Measurements from ENCODE around the gene NLRP7. TPM values are rescaled to one million over a fixed set of nuclear protein-coding genes. Genes with fewer than 3 reads are reported as not detected.

Gene NLRP7
- total RNA-seq, 1 experiment from 2014 or later: 1.1 TPM

DNA sequence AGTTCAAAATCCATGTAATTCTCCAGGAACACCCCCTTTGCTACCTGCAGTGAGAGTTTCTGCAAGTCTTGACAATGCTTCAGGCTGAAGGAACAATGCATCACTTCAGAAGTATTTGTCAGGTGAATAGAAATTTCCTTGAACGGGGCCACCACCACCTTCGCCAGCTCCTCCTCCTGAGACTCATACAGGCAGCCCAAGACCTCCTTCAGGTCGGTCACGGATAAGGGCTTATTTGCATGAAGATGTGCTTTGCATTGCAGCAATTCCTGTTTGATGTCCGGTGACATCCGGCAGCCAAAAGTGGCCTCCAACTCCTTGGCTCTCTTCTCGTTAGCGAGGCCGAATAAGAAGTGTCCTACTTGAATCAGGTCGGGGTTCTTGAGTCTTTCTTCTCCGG lies 8.4 kb downstream of the NLRP7 start:
- Histone ChIP-seq H2BK20ac (ENCODE audit: low read depth, low read length, poor library complexity, severe bottlenecking) (no peak overlapping the region), H4K8ac (replicated peaks; ENCODE audit: insufficient read length, low read depth, low read length) (no peak overlapping the region), H2AFZ (ENCODE audit: low read length) (no peak overlapping the region), H3K27ac (ENCODE audit: insufficient read length, low read depth, low read length) (no peak overlapping the region), H3K4me2 (ENCODE audit: insufficient read depth, insufficient read length, low read length) (no peak overlapping the region), H3K4ac (ENCODE audit: low read depth, low read length) (no peak overlapping the region), H4K91ac (ENCODE audit: insufficient read length, low read depth, low read length) (no peak overlapping the region), H3K27me3 (ENCODE audit: insufficient read depth, low read length) (no peaks in the 10 kb centered on the region), H2BK5ac (ENCODE audit: insufficient read length, low read length) (no peak overlapping the region), H2BK120ac (ENCODE audit: low read depth, low read length, poor library complexity, severe bottlenecking) (no peak overlapping the region), H2AK5ac (ENCODE audit: insufficient read length, low read length) (no peak overlapping the region), H3K23me2 (ENCODE audit: insufficient read length, low read depth, low read length, poor library complexity, severe bottlenecking) (no peaks in the 10 kb centered on the region), H3K18ac (ENCODE audit: insufficient read length, low read depth, low read length) (no peak overlapping the region), H4K5ac (ENCODE audit: insufficient read length, low read depth, low read length) (no peak overlapping the region), H3K23ac (ENCODE audit: insufficient read length, low read depth, low read length) (no peak overlapping the region), H3K14ac (ENCODE audit: insufficient read depth, low read length) (no peak overlapping the region), H3T11ph (ENCODE audit: low read length) (no peak overlapping the region), H3K9ac (ENCODE audit: extremely low read depth, insufficient read length, low read length) (no peak overlapping the region), H2BK12ac (ENCODE audit: insufficient read length, low read depth, low read length) (no peak overlapping the region), H3K79me1 (ENCODE audit: insufficient read depth, low read depth, low read length, poor library complexity, severe bottlenecking) (no peaks in the 10 kb centered on the region), H3K9me3 (ENCODE audit: control insufficient read depth, low read depth, low read length) (no peaks in the 10 kb centered on the region), H3K79me2 (ENCODE audit: insufficient read depth, low read length) (no peaks in the 10 kb centered on the region), H4K20me1 (ENCODE audit: control insufficient read depth, insufficient read depth, insufficient read length) (no peaks in the 10 kb centered on the region), H2BK15ac (ENCODE audit: low read depth, low read length) (no peak overlapping the region), H3K56ac (ENCODE audit: insufficient read length, low read depth, low read length) (no peak overlapping the region), H3K4me1 (ENCODE audit: insufficient read depth, low read length) (no peaks in the 10 kb centered on the region)
- peaks cover 0 to 10% of the 10 kb centered on the region in 2 experiments; a peak in 2 of 4 replicates for H3K4me1 Mint-ChIP-seq
- WGBS (ENCODE audit: extremely low coverage, insufficient read length, low lambda C conversion rate): no CpG with 5 or more reads among the region's 11 CpGs
- peaks cover 5% of the 10 kb centered on the region for H3K27me3 Mint-ChIP-seq (ENCODE audit: low read depth)
- no peak overlapping the region; a peak in 1 of 7 replicates for H3K27ac Mint-ChIP-seq
- no peak for DNase-seq
- H3K4me3 Mint-ChIP-seq: no peak overlapping the region
- H3K36me3 Mint-ChIP-seq (ENCODE audit: insufficient read depth in 1 of 3, low read depth in 3 of 3): peaks cover 0 to 9% (median 0%) of the 10 kb centered on the region in 3 experiments; a peak in 3 of 7 replicates
- peaks cover 0 to 87% of the 10 kb centered on the region in 2 experiments; a peak in 4 of 5 replicates for H3K9me3 Mint-ChIP-seq
- TF ChIP-seq CTCF (conservative IDR thresholded peaks at IDR 0.05): no peak
